Mammary epithelial cell (primary cell): Measurements from ENCODE around the gene FERMT1.

ENCODE experiments used
- EZH2 ChIP-seq: IDR thresholded peaks from 2 replicates; pipeline ENCODE4 v1.6.1; 2012; ENCODE audit warnings: low read length, inconsistent platforms, borderline replicate concordance
- TF ChIP-seq, protein P1 (sequence below), 2 donors: IDR thresholded peaks in 1 of 2; conservative IDR thresholded peaks in 1 of 2; 2 replicates each; pipeline ENCODE4 v1.5.1; 2011 to 2012; ENCODE audit warnings: inconsistent platforms in 2 of 2, low read length in 2 of 2, mild to moderate bottlenecking in 2 of 2, control low read depth in 1 of 2, low read depth in 1 of 2; ENCODE audit not compliant: insufficient read depth in 1 of 2; ENCODE audit errors: extremely low read depth in 1 of 2

DNA sequence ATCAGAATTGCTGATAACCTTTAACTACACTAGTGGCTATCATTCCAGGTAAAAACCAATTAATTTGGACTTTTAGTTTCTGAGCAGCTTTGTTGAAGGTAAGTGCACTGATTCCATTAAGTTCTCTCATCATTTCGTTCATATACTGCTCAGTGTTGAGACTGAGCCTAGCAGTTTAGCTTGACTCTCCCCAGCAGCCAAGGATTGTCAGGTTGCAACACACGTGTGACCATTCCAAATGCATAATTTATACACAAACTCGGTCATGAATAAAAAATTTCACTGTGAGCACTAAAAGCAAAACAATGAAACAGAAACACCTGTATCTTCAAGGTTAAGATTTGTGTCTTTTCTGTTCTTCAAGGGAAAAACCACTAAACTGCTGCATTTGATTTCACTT is 8.9 kb downstream of the FERMT1 start:
- TF ChIP-seq, protein P1, sequence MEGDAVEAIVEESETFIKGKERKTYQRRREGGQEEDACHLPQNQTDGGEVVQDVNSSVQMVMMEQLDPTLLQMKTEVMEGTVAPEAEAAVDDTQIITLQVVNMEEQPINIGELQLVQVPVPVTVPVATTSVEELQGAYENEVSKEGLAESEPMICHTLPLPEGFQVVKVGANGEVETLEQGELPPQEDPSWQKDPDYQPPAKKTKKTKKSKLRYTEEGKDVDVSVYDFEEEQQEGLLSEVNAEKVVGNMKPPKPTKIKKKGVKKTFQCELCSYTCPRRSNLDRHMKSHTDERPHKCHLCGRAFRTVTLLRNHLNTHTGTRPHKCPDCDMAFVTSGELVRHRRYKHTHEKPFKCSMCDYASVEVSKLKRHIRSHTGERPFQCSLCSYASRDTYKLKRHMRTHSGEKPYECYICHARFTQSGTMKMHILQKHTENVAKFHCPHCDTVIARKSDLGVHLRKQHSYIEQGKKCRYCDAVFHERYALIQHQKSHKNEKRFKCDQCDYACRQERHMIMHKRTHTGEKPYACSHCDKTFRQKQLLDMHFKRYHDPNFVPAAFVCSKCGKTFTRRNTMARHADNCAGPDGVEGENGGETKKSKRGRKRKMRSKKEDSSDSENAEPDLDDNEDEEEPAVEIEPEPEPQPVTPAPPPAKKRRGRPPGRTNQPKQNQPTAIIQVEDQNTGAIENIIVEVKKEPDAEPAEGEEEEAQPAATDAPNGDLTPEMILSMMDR (conservative IDR thresholded peaks at IDR 0.05 in 1 of 2, IDR thresholded peaks at IDR 0.05 in 1 of 2; ENCODE audit: extremely low read depth in 1 of 2, insufficient read depth in 1 of 2, low read depth in 1 of 2, low read length in 2 of 2): no peak
- TF ChIP-seq EZH2: no peak
